Measurements from ENCODE around the gene RASSF9. TPM values are rescaled to one million over a fixed set of nuclear protein-coding genes. Genes with fewer than 3 reads are reported as not detected.
A peak's percentile ranks its signal among the peaks of the same experiment; 100 is the strongest.

The RASSF9 gene
- 1 to 10 TPM; 6.5 to 7.9 TPM for total RNA-seq
- polyA plus RNA-seq = under 1 TPM; 0.25 to 0.46 TPM
- long read RNA-seq, donor 1, full-length matches to known transcripts = 9 of 11 reads
- long read RNA-seq, donor 1, partial matches to known transcripts = 0 of 11 reads
- long read RNA-seq, donor 1, other reads (novel, unspliced or antisense) = 2 of 11 reads
- long read RNA-seq, donor 2 = 0 reads

DNA sequence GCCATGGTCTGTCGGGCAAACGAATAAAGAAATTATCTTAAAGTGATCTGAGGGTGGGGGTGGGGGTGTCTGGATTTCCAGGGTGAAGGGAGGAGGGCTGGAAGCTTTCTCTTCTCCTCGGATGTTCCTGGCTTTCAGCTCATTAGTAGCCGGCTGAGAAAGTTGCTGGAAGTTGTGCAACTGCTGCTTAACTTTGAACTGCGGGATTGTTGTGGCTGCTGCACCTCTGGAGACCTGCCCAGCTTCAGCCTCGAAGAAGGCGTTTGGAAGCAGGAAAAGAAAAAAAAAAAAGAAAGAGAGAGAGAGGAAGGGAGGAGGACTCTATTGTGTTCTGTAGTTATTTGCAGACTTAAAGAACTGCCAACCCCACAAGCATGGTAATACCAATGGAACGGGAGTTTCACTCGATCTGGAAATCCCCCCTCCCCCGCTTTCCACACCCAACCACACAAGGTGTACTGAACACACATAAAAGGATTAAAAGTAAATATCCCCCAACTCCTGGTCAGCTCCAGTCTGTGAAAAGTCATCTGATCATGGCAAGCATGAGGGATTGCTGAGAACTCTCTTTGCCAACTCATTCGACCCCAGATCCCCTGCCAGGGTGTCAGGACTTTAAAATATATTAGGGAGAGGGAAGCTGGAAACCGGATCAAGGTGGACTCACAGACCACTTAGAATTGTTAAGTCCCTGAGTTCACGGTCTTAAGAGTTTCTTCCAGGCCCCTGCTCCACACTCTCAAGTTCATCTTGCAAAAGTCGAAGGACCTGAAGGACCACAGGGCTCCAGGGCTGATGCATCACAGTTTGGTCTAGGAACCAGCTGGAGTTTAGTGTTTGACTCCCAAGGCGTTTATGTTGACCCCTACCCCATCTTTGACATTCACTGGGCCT lies at the start of gene RASSF9:
TSS of gene RASSF9 (minus strand) at position 213 of the 894 bp plus-strand sequence. CDS start at position 5, 208 bp downstream.
- Histone ChIP-seq H3K4me3 (ENCODE audit: low read length in 2 of 2) (peak within 1 kb of the TSS; percentile 87 to 99), H3K27ac (ENCODE audit: low read depth in 1 of 2, low read length in 2 of 2) (peak within 1 kb of the TSS in 1 of 2 donors; percentile 10), H3K9me3 (ENCODE audit: control insufficient read depth, low read length) (no peaks in the 10 kb centered on the region), H3K4me1 (ENCODE audit: control insufficient read depth in 1 of 2, insufficient read depth in 2 of 2, low read length in 2 of 2) (no peaks in the 10 kb centered on the region), H3K27me3 (ENCODE audit: control insufficient read depth in 1 of 2, insufficient read depth in 2 of 2, low read length in 1 of 2) (no peaks in the 10 kb centered on the region), H3K36me3 (ENCODE audit: control insufficient read depth in 1 of 2, insufficient read depth in 2 of 2, low read length in 1 of 2) (no peaks in the 10 kb centered on the region)
- intact Hi-C loops (cut with DNase I) = no loop called here
- DNase-seq = peak; percentile 73 to 79
- ATAC-seq (ENCODE audit: low FRiP score) = peak; percentile 77
- WGBS, 2 donors = 22 to 24% methylated on average over 15 of the region's 15 CpGs

DNA sequence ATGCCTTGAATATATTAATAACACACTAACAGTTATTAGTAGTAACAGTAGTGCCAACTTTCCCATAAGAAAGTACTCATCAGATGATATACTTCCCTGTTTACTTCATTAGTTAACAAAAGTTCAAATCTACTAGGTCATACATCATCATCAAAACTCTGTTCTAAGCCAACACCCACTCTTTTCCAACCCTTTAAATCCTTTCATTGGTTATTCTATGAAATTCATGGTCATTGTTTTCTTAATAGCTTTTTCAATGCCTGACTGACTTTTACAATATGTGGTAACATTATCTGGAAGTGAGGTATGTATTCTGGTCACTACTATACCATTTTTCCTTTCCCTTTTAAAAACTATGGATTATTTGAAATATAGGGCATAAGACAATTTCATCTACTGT lies 47.6 kb upstream of the RASSF9 start:
- Histone ChIP-seq H3K9me3 (ENCODE audit: control insufficient read depth, low read length) (no peaks in the 10 kb centered on the region), H3K36me3 (ENCODE audit: control insufficient read depth in 1 of 2, insufficient read depth in 2 of 2, low read length in 1 of 2) (no peaks in the 10 kb centered on the region), H3K4me1 (ENCODE audit: control insufficient read depth in 1 of 2, insufficient read depth in 2 of 2, low read length in 2 of 2) (no peaks in the 10 kb centered on the region), H3K4me3 (ENCODE audit: low read length in 2 of 2) (no peak overlapping the region), H3K27ac (ENCODE audit: low read depth in 1 of 2, low read length in 2 of 2) (no peak overlapping the region), H3K27me3 (ENCODE audit: control insufficient read depth in 1 of 2, insufficient read depth in 2 of 2, low read length in 1 of 2) (no peaks in the 10 kb centered on the region)
- intact Hi-C loops (cut with DNase I) = no loop called here
- DNase-seq (no peak), ATAC-seq (ENCODE audit: low FRiP score) (no peak)

DNA sequence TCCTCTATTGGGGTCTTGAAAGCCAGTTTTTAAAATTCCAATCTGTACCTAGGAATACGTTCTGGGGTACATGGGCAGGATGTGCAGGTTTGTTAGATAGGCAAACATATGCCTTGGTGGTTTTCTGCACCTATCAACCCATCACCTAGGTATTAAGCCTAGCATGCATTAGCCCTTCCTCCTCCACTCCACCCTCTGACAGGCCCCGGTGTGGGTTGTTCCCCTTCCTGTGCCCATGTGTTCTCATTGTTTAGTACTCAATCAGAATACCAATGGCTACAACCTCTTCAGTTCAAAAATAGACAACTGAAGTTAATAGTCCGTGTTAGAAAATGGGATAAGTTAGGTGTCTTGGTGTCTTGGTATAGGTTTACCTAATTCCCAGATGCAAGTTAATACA lies 41.2 kb upstream of the RASSF9 start:
- H3K27ac ChIP-seq (ENCODE audit: low read depth in 1 of 2, low read length in 2 of 2) = no peak overlapping the region
- H3K4me1 ChIP-seq (ENCODE audit: control insufficient read depth in 1 of 2, insufficient read depth in 2 of 2, low read length in 2 of 2) = no peaks in the 10 kb centered on the region
- no peaks in the 10 kb centered on the region for H3K27me3 ChIP-seq (ENCODE audit: control insufficient read depth in 1 of 2, insufficient read depth in 2 of 2, low read length in 1 of 2)
- WGBS, 2 donors = 67 to 74% methylated on average over 3 of the region's 3 CpGs
- no peaks in the 10 kb centered on the region for H3K9me3 ChIP-seq (ENCODE audit: control insufficient read depth, low read length)
- no peaks in the 10 kb centered on the region for H3K36me3 ChIP-seq (ENCODE audit: control insufficient read depth in 1 of 2, insufficient read depth in 2 of 2, low read length in 1 of 2)
- DNase-seq (no peak), ATAC-seq (ENCODE audit: low FRiP score) (no peak)
- no peak overlapping the region for H3K4me3 ChIP-seq (ENCODE audit: low read length in 2 of 2)
- intact Hi-C loops (cut with DNase I) = no loop called here

DNA sequence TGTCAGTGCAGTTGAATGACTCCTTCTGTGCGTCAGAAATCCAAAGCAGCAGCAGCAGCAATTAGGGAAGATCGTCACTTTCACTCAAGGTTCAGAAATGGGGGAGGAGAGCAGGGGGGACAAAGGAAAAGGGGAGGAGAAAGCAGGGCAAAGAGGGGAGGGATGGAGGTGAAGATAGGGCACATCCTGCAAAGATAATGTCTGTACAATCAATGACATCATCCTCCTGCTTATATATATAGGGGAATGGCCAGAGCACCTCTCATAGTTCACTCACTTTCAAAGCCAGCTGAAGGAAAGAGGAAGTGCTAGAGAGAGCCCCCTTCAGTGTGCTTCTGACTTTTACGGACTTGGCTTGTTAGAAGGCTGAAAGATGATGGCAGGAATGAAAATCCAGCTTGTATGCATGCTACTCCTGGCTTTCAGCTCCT lies 37.8 kb upstream of the RASSF9 start, which contains the start of gene NTS:
TSS of gene NTS (plus strand) at position 265 of the 431 bp plus-strand sequence. CDS start at position 374, 109 bp downstream.
- no peaks in the 10 kb centered on the region for H3K9me3 ChIP-seq (ENCODE audit: control insufficient read depth, low read length)
- no peaks in the 10 kb centered on the region for H3K4me1 ChIP-seq (ENCODE audit: control insufficient read depth in 1 of 2, insufficient read depth in 2 of 2, low read length in 2 of 2)
- no peaks in the 10 kb centered on the region for H3K36me3 ChIP-seq (ENCODE audit: control insufficient read depth in 1 of 2, insufficient read depth in 2 of 2, low read length in 1 of 2)
- no peak within 1 kb of the TSS for H3K27ac ChIP-seq (ENCODE audit: low read depth in 1 of 2, low read length in 2 of 2)
- intact Hi-C loops (cut with DNase I) = loop anchor here (2.0 to 5.0 kb wide), 3 partner anchors 299 to 407 kb away; no protein-coding TSS in a partner anchor
- no peak within 1 kb of the TSS for H3K4me3 ChIP-seq (ENCODE audit: low read length in 2 of 2)
- H3K27me3 ChIP-seq (ENCODE audit: control insufficient read depth in 1 of 2, insufficient read depth in 2 of 2, low read length in 1 of 2) = no peaks in the 10 kb centered on the region
- DNase-seq = no peak
- 9 to 16% methylated on average over 3 of the region's 3 CpGs for WGBS, 2 donors
- no peak for ATAC-seq (ENCODE audit: low FRiP score)

DNA sequence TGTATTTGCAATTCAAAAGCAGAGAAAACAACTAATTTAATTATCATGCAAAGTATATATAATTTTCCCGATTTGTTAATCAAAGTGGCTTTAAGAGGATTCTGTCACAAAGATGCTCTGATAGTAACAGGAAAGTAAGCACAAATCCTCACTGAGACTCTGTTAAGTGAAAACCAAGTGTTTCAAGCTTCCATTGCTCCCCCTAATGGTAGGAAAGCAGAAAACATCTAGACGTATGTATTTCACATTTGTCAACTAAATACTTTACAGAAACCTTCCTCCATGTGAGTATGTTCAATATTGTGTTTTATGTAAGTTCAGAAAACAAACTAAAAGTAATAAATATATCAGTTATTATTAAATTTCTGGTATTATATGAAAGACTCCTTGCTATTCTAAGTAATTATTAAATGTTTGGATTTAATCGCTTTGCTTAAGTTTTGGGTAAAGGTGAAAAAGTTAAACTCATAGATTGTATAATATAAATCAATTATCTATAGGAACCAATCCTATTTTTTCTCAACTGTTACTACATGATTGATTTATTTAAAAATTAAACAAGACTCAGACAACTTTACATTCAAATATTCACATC lies 36.4 kb upstream of the RASSF9 start:
- no peak for DNase-seq
- Histone ChIP-seq H3K4me3 (ENCODE audit: low read length in 2 of 2) (no peak overlapping the region), H3K9me3 (ENCODE audit: control insufficient read depth, low read length) (no peaks in the 10 kb centered on the region), H3K4me1 (ENCODE audit: control insufficient read depth in 1 of 2, insufficient read depth in 2 of 2, low read length in 2 of 2) (no peaks in the 10 kb centered on the region), H3K27me3 (ENCODE audit: control insufficient read depth in 1 of 2, insufficient read depth in 2 of 2, low read length in 1 of 2) (no peaks in the 10 kb centered on the region), H3K27ac (ENCODE audit: low read depth in 1 of 2, low read length in 2 of 2) (no peak overlapping the region), H3K36me3 (ENCODE audit: control insufficient read depth in 1 of 2, insufficient read depth in 2 of 2, low read length in 1 of 2) (no peaks in the 10 kb centered on the region)
- 31 to 33% methylated on average over 3 of the region's 3 CpGs for WGBS, 2 donors
- ATAC-seq (ENCODE audit: low FRiP score) = no peak
- intact Hi-C loops (cut with DNase I) = loop anchor here (5.0 kb wide), 2 partner anchors 395 to 405 kb away; no protein-coding TSS in a partner anchor

DNA sequence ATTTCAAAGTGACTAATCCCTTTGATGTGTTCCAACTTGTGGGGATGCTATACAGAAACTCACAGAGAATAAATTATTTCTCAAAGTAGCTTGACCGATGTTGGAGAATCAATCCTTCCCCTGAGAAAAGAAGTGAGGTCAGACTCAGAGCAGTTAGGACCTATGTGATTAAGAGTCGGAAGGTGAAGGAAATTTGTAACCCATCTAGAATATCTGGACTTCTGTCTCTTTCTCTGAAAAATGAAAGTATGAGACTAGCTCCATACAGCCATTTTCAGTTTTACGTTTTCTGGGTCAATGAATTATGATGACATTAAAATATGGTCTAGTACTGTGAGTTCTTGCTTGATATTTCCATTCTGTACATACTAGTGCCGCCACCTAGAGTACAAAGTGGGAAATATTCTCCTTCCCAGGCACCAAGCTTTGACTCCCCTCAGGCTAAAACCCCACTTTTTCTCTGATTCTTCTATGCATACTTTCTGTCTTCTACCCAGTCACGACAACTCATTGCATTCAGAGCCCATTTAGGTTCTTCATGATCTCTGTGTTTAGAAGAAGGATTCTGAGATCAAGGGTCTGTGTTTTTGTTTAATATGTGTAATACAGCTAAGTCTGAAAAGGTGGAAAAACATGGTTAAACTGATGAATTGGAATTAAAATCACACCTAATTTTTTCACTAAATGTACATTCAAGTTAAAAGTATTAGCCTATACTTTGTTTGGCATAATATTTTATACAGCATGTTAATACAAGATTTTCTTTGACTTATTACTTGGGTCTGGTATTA lies 31.0 kb upstream of the RASSF9 start:
- no peaks in the 10 kb centered on the region for H3K9me3 ChIP-seq (ENCODE audit: control insufficient read depth, low read length)
- ATAC-seq (ENCODE audit: low FRiP score) (peak; percentile 85), DNase-seq (no peak)
- H3K36me3 ChIP-seq (ENCODE audit: control insufficient read depth in 1 of 2, insufficient read depth in 2 of 2, low read length in 1 of 2) = no peaks in the 10 kb centered on the region
- H3K4me3 ChIP-seq (ENCODE audit: low read length in 2 of 2) = peak overlapping the region in 1 of 2 donors; percentile 24
- intact Hi-C loops (cut with DNase I) = loop anchor here (2.0 to 5.0 kb wide), 3 partner anchors 292 to 400 kb away; no protein-coding TSS in a partner anchor
- no peak overlapping the region for H3K27ac ChIP-seq (ENCODE audit: low read depth in 1 of 2, low read length in 2 of 2)
- H3K27me3 ChIP-seq (ENCODE audit: control insufficient read depth in 1 of 2, insufficient read depth in 2 of 2, low read length in 1 of 2) = no peaks in the 10 kb centered on the region
- H3K4me1 ChIP-seq (ENCODE audit: control insufficient read depth in 1 of 2, insufficient read depth in 2 of 2, low read length in 2 of 2) = no peaks in the 10 kb centered on the region
- 19 to 24% methylated on average over 5 of the region's 5 CpGs for WGBS, 2 donors

DNA sequence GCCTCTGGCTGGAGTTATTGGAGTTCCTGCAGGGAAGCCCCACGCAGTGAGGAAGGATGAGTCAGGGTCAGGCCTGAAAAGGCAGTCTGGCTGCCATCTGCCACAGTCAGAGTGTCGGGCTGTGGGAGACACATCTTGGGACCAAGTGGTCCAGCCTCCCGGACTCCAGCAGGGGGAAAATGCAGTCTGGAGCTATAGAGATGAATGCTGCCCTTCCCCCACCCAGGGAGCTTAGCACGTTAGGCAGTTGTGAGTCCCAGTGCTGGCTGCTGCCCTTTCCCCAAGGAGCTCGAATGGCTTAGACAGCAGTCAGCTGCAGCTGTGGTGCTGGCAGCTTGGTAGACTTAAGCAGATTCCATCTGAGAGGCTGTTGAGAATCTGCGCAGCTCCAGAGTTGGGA lies 29.7 kb upstream of the RASSF9 start:
- intact Hi-C loops (cut with DNase I) = loop anchor here (2.0 to 5.0 kb wide), 3 partner anchors 291 to 399 kb away; no protein-coding TSS in a partner anchor
- Histone ChIP-seq H3K9me3 (ENCODE audit: control insufficient read depth, low read length) (no peaks in the 10 kb centered on the region), H3K4me3 (ENCODE audit: low read length in 2 of 2) (no peak overlapping the region), H3K36me3 (ENCODE audit: control insufficient read depth in 1 of 2, insufficient read depth in 2 of 2, low read length in 1 of 2) (no peaks in the 10 kb centered on the region), H3K27me3 (ENCODE audit: control insufficient read depth in 1 of 2, insufficient read depth in 2 of 2, low read length in 1 of 2) (no peaks in the 10 kb centered on the region), H3K27ac (ENCODE audit: low read depth in 1 of 2, low read length in 2 of 2) (no peak overlapping the region), H3K4me1 (ENCODE audit: control insufficient read depth in 1 of 2, insufficient read depth in 2 of 2, low read length in 2 of 2) (no peaks in the 10 kb centered on the region)
- DNase-seq (no peak), ATAC-seq (ENCODE audit: low FRiP score) (peak; percentile 48)
- WGBS, 2 donors = 87% methylated on average over 6 of the region's 6 CpGs

DNA sequence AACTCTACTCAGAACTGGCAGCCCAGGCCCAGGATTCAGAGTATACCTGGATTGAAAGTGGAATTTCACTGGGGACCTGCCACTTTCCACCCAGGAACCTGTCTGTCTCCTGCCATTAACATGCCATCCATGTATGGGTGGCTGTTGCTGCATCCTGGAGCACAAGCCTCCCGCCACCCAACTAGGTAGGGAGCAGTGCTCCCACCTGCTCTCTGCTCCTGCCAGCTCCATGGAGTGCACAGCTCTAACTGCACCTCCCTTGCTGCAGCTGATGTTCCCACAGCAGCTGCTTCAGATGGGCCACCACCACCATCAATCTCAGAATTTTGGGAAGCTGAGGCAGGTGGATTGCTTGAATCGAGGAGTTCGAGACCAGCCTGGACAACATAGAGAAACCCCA lies 20.8 kb upstream of the RASSF9 start:
- Histone ChIP-seq H3K4me3 (ENCODE audit: low read length in 2 of 2) (no peak overlapping the region), H3K27ac (ENCODE audit: low read depth in 1 of 2, low read length in 2 of 2) (no peak overlapping the region), H3K36me3 (ENCODE audit: control insufficient read depth in 1 of 2, insufficient read depth in 2 of 2, low read length in 1 of 2) (no peaks in the 10 kb centered on the region), H3K4me1 (ENCODE audit: control insufficient read depth in 1 of 2, insufficient read depth in 2 of 2, low read length in 2 of 2) (no peaks in the 10 kb centered on the region), H3K27me3 (ENCODE audit: control insufficient read depth in 1 of 2, insufficient read depth in 2 of 2, low read length in 1 of 2) (no peaks in the 10 kb centered on the region), H3K9me3 (ENCODE audit: control insufficient read depth, low read length) (no peaks in the 10 kb centered on the region)
- DNase-seq = no peak
- WGBS, 2 donors = 80% methylated on average over 3 of the region's 3 CpGs
- no peak for ATAC-seq (ENCODE audit: low FRiP score)
- intact Hi-C loops (cut with DNase I) = no loop called here

All from aorta (tissue), 5 donors.